GM23338 (cell line): Measurements from ENCODE around the gene GMPPA. TPM values are rescaled to one million over a fixed set of nuclear protein-coding genes. Genes with fewer than 3 reads are reported as not detected.

ENCODE experiments used
- ATAC-seq: fragments of 200-7000 bp; cut with Tn5 transposase; 3 replicates; pipeline ENCODE4 v1.9.1; 2020
- DNase-seq: peaks from one replicate; pipeline ENCODE4 v3.0.0-alpha.2; 2015; ENCODE audit warnings: low spot score
- H2AFZ ChIP-seq: fragments of 200-600 bp; sonication (generic); 2 replicates; pipeline ENCODE4 v1.8.0; 2016; ENCODE audit warnings: antibody characterized with exemption, mild to moderate bottlenecking, moderate library complexity
- H3F3A ChIP-seq: fragments of 200-600 bp; sonication (generic); replicated peaks from 2 replicates; pipeline ENCODE4 v1.8.0; 2017; ENCODE audit warnings: antibody characterized with exemption, mixed run types, low read depth
- H3K27ac ChIP-seq: fragments of 200-600 bp; sonication (generic); 2 replicates; pipeline ENCODE4 v1.6.1; 2016; ENCODE audit warnings: low read depth
- H3K27me3 ChIP-seq: fragments of 200-600 bp; sonication (generic); 2 replicates; pipeline ENCODE4 v1.8.0; 2016; ENCODE audit warnings: mild to moderate bottlenecking, mixed run types, moderate library complexity; ENCODE audit not compliant: insufficient read depth
- H3K36me3 ChIP-seq: fragments of 200-600 bp; sonication (generic); 2 replicates; pipeline ENCODE4 v1.8.0; 2016; ENCODE audit warnings: mild to moderate bottlenecking; ENCODE audit not compliant: insufficient read depth
- H3K4me1 ChIP-seq: fragments of 200-600 bp; sonication (generic); 2 replicates; pipeline ENCODE4 v1.8.0; 2016; ENCODE audit warnings: mild to moderate bottlenecking, moderate library complexity; ENCODE audit not compliant: insufficient read depth
- H3K4me2 ChIP-seq: fragments of 200-600 bp; sonication (generic); 2 replicates; pipeline ENCODE4 v1.7.1; 2017; ENCODE audit warnings: mixed run types
- H3K4me3 ChIP-seq: fragments of 200-600 bp; sonication (generic); 2 replicates; pipeline ENCODE4 v1.6.1; 2016; ENCODE audit warnings: mixed run types
- H3K79me2 ChIP-seq: fragments of 200-600 bp; sonication (generic); replicated peaks from 2 replicates; pipeline ENCODE4 v1.8.0; 2017; ENCODE audit warnings: mild to moderate bottlenecking; ENCODE audit not compliant: insufficient read depth
- H3K9me2 ChIP-seq: fragments of 200-600 bp; sonication (generic); 2 replicates; pipeline ENCODE4 v1.8.0; 2017; ENCODE audit not compliant: insufficient read depth
- H4K20me1 ChIP-seq: fragments of 200-600 bp; sonication (generic); replicated peaks from 2 replicates; pipeline ENCODE4 v1.8.0; 2017; ENCODE audit warnings: mild to moderate bottlenecking; ENCODE audit not compliant: insufficient read depth
- H3K27ac Mint-ChIP-seq: 2 replicates; pipeline ENCODE4 v1.8.0; 2020; ENCODE audit warnings: inconsistent platforms, mild to moderate bottlenecking, moderate library complexity, mixed read lengths
- H3K27me3 Mint-ChIP-seq: 3 replicates; pipeline ENCODE4 v1.8.0; 2022; ENCODE audit warnings: low read depth, mild to moderate bottlenecking, moderate library complexity, mixed read lengths, inconsistent platforms; ENCODE audit not compliant: insufficient read depth, poor library complexity
- H3K36me3 Mint-ChIP-seq: 3 replicates; pipeline ENCODE4 v1.8.0; 2021; ENCODE audit warnings: low read depth, mild to moderate bottlenecking, inconsistent platforms, moderate library complexity, mixed read lengths
- H3K4me1 Mint-ChIP-seq: 3 replicates; pipeline ENCODE4 v1.8.0; 2020; ENCODE audit warnings: mild to moderate bottlenecking, inconsistent platforms, mixed read lengths
- H3K4me3 Mint-ChIP-seq: 3 replicates; pipeline ENCODE4 v1.8.0; 2021; ENCODE audit warnings: moderate library complexity, mild to moderate bottlenecking, inconsistent platforms, mixed read lengths
- H3K9me3 Mint-ChIP-seq: 3 replicates; pipeline ENCODE4 v1.8.0; 2020; ENCODE audit warnings: moderate library complexity, mild to moderate bottlenecking, inconsistent platforms, mixed read lengths
- CREB1 ChIP-seq: fragments of 250-450 bp; sonication (Bioruptor Pico); IDR thresholded peaks from 2 replicates; pipeline ENCODE4 v1.5.0; 2020; ENCODE audit warnings: low read depth, mild to moderate bottlenecking, moderate library complexity
- EZH2 ChIP-seq: fragments of 200-600 bp; sonication (generic); IDR thresholded peaks from one replicate; pipeline ENCODE4 v1.8.0; 2017; ENCODE audit warnings: antibody characterized with exemption, mild to moderate bottlenecking, low read depth; ENCODE audit not compliant: unreplicated experiment
- JUNB ChIP-seq: IDR thresholded peaks from one replicate; pipeline ENCODE4 v1.6.1; 2016; ENCODE audit warnings: antibody characterized with exemption; ENCODE audit not compliant: unreplicated experiment
- NANOG ChIP-seq: IDR thresholded peaks from 2 replicates; pipeline ENCODE4 v1.6.1; 2016; ENCODE audit warnings: antibody characterized with exemption, borderline replicate concordance
- POLR2AphosphoS5 ChIP-seq: IDR thresholded peaks from 2 replicates; pipeline ENCODE4 v1.6.1; 2016; ENCODE audit warnings: antibody characterized with exemption, low read depth
- ZNF114 ChIP-seq: fragments of 250-450 bp; sonication (Bioruptor Pico); IDR thresholded peaks from 2 replicates; pipeline ENCODE4 v1.5.0; 2020; ENCODE audit warnings: mild to moderate bottlenecking, moderate library complexity
- ZNF331 ChIP-seq: fragments of 250-450 bp; sonication (Bioruptor Pico); IDR thresholded peaks from 2 replicates; pipeline ENCODE4 v1.5.0; 2020; ENCODE audit warnings: low read depth, mild to moderate bottlenecking, moderate library complexity
- polyA plus RNA-seq: library from polyadenylated mRNA; unstranded; fragments of >200 nt; fragmentation: Nextera tagmentation; extraction: Ambion mirVana; gene quantifications from 2 replicates; pipeline ENCODE4 v1.2.1, GENCODE V29; 2016
- total RNA-seq: library from RNA; depleted of rRNA; stranded (reverse); fragments of >200 nt; shearing (Covaris generic); gene quantifications from 2 replicates; pipeline ENCODE4 v1.2.3, GENCODE V29; 2014
- TF ChIP-seq, protein P1 (sequence below): fragments of 250-450 bp; sonication (Bioruptor Pico); IDR thresholded peaks from 2 replicates; pipeline ENCODE4 v1.5.0; 2020; ENCODE audit warnings: mild to moderate bottlenecking, moderate library complexity

The GMPPA gene
- total and polyA plus RNA-seq, 2 experiments from 2014 or later = 27.0 to 33.8 TPM

DNA sequence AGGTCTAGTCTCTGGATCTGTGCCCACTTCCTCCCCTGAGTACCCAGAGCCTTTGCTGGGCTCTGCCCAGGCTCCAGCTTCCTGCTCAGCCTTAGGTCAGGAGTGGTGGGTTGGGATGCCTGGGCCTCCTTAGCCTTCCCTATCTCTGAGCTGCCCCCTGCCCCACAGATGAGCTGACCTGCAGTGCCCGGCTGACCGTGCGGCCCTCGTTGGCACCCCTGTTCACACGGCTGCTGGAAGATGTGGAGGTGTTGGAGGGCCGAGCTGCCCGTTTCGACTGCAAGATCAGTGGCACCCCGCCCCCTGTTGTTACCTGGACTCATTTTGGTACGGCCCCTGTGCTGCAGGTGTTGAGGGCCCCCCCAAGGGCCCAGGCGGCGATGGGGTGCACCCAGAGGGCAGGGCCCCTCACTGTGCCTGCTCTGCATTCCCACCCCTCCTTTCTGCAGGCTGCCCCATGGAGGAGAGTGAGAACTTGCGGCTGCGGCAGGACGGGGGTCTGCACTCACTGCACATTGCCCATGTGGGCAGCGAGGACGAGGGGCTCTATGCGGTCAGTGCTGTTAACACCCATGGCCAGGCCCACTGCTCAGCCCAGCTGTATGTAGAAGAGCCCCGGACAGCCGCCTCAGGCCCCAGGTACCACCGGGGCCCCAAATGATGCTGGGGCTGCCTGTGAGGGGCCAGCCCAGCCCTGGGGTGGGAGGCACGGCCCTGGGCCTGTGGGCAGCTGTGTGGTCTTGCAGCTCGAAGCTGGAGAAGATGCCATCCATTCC is 30.1 kb upstream of the GMPPA start (continued):
- TF ChIP-seq, protein P1, sequence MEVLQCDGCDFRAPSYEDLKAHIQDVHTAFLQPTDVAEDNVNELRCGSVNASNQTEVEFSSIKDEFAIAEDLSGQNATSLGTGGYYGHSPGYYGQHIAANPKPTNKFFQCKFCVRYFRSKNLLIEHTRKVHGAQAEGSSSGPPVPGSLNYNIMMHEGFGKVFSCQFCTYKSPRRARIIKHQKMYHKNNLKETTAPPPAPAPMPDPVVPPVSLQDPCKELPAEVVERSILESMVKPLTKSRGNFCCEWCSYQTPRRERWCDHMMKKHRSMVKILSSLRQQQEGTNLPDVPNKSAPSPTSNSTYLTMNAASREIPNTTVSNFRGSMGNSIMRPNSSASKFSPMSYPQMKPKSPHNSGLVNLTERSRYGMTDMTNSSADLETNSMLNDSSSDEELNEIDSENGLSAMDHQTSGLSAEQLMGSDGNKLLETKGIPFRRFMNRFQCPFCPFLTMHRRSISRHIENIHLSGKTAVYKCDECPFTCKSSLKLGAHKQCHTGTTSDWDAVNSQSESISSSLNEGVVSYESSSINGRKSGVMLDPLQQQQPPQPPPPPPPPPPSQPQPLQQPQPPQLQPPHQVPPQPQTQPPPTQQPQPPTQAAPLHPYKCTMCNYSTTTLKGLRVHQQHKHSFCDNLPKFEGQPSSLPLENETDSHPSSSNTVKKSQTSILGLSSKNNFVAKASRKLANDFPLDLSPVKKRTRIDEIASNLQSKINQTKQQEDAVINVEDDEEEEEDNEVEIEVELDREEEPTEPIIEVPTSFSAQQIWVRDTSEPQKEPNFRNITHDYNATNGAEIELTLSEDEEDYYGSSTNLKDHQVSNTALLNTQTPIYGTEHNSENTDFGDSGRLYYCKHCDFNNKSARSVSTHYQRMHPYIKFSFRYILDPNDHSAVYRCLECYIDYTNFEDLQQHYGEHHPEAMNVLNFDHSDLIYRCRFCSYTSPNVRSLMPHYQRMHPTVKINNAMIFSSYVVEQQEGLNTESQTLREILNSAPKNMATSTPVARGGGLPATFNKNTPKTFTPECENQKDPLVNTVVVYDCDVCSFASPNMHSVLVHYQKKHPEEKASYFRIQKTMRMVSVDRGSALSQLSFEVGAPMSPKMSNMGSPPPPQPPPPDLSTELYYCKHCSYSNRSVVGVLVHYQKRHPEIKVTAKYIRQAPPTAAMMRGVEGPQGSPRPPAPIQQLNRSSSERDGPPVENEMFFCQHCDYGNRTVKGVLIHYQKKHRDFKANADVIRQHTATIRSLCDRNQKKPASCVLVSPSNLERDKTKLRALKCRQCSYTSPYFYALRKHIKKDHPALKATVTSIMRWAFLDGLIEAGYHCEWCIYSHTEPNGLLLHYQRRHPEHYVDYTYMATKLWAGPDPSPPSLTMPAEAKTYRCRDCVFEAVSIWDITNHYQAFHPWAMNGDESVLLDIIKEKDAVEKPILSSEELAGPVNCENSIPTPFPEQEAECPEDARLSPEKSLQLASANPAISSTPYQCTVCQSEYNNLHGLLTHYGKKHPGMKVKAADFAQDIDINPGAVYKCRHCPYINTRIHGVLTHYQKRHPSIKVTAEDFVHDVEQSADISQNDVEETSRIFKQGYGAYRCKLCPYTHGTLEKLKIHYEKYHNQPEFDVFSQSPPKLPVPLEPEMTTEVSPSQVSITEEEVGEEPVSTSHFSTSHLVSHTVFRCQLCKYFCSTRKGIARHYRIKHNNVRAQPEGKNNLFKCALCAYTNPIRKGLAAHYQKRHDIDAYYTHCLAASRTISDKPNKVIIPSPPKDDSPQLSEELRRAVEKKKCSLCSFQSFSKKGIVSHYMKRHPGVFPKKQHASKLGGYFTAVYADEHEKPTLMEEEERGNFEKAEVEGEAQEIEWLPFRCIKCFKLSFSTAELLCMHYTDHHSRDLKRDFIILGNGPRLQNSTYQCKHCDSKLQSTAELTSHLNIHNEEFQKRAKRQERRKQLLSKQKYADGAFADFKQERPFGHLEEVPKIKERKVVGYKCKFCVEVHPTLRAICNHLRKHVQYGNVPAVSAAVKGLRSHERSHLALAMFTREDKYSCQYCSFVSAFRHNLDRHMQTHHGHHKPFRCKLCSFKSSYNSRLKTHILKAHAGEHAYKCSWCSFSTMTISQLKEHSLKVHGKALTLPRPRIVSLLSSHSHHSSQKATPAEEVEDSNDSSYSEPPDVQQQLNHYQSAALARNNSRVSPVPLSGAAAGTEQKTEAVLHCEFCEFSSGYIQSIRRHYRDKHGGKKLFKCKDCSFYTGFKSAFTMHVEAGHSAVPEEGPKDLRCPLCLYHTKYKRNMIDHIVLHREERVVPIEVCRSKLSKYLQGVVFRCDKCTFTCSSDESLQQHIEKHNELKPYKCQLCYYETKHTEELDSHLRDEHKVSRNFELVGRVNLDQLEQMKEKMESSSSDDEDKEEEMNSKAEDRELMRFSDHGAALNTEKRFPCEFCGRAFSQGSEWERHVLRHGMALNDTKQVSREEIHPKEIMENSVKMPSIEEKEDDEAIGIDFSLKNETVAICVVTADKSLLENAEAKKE (CRISPR knock-in tag) = no peak
- TF ChIP-seq POLR2AphosphoS5 = no peak

DNA sequence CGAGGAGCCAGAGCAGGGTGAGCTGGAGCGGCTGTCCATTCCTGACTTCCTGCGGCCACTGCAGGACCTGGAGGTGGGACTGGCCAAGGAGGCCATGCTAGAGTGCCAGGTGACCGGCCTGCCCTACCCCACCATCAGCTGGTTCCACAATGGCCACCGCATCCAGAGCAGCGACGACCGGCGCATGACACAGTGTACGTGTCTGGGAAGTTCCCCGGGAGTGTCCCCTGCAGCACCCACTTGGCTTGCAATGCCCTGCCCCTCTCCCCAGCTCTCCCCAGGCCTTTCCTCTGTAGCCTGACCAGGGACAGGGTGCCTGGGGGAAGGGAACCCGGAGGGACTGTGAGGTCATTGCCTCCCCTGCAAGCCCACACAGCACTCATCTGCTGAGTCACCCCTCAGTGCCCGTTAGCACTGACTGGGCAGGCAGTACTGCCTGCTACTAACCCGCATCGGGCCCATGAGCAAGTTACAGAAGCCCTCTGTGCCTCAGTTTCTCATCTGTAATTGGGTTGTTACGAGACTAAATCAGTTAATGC is 29.4 kb upstream of the GMPPA start:
- no peaks in the 10 kb centered on the region for H3K36me3 ChIP-seq
- peaks cover 3% of the 10 kb centered on the region; the same call in 1 of the 3 replicates for H3K36me3 Mint-ChIP-seq
- H3K9me2 ChIP-seq = no peaks in the 10 kb centered on the region
- no peaks in the 10 kb centered on the region for H3F3A ChIP-seq
- no peaks in the 10 kb centered on the region for H3K79me2 ChIP-seq
- no peaks in the 10 kb centered on the region for H3K9me3 Mint-ChIP-seq
- no peaks in the 10 kb centered on the region; the same call in 2 of the 3 replicates for H3K4me1 Mint-ChIP-seq
- DNase-seq = no peak
- H3K4me1 ChIP-seq = no peaks in the 10 kb centered on the region
- peaks cover 24% of the 10 kb centered on the region for H3K27me3 Mint-ChIP-seq
- H4K20me1 ChIP-seq = no peaks in the 10 kb centered on the region
- H3K27ac ChIP-seq = no peak overlapping the region
- no peaks in the 10 kb centered on the region for H3K27me3 ChIP-seq
- H2AFZ ChIP-seq = no peak overlapping the region
- H3K4me2 ChIP-seq = no peak overlapping the region
- ATAC-seq = no peak
- H3K27ac Mint-ChIP-seq = no peak overlapping the region
- H3K4me3 Mint-ChIP-seq = no peak overlapping the region
- no peak overlapping the region for H3K4me3 ChIP-seq
- TF ChIP-seq ZNF114 (CRISPR knock-in tag) = no peak
- no peak for TF ChIP-seq ZNF331 (CRISPR knock-in tag)
- TF ChIP-seq, protein P1 (CRISPR knock-in tag) = no peak
- TF ChIP-seq NANOG = no peak
- TF ChIP-seq POLR2AphosphoS5 = no peak
- no peak for TF ChIP-seq JUNB
- no peak for TF ChIP-seq EZH2
- no peak for TF ChIP-seq CREB1 (CRISPR knock-in tag)
